Large intestine (tissue), 3 donors: ENCODE results near the gene SORBS2. TPM values are rescaled to one million over a fixed set of nuclear protein-coding genes. Genes with fewer than 3 reads are reported as not detected.

Source experiments
- DNase-seq, 2 donors: peaks; one replicate each; pipeline versions ENCODE4 v3.0.0 to v3.0.0-alpha.2; 2013
- H3K27ac ChIP-seq: one replicate; pipeline ENCODE4 v1.5.1; 2013; ENCODE audit warnings: low read length
- H3K27me3 ChIP-seq: 2 replicates; pipeline ENCODE4 v1.6.1; 2013; ENCODE audit warnings: low read length; ENCODE audit not compliant: control insufficient read depth, insufficient read depth
- H3K36me3 ChIP-seq: 2 replicates; pipeline ENCODE4 v1.6.1; 2013; ENCODE audit warnings: low read length; ENCODE audit not compliant: control insufficient read depth, insufficient read depth
- H3K4me1 ChIP-seq: one replicate; pipeline ENCODE4 v1.6.1; 2013; ENCODE audit warnings: low read length; ENCODE audit not compliant: control insufficient read depth, insufficient read depth
- H3K4me3 ChIP-seq: one replicate; pipeline ENCODE4 v1.5.1; 2013; ENCODE audit warnings: low read length
- H3K9me3 ChIP-seq: one replicate; pipeline ENCODE4 v1.6.1; 2013; ENCODE audit warnings: mild to moderate bottlenecking, low read depth, low read length, moderate library complexity; ENCODE audit not compliant: control insufficient read depth
- WGBS: methylation state at CpG from one replicate; pipeline ENCODE4 v1.1.5; 2013; ENCODE audit warnings: low lambda C conversion rate; ENCODE audit not compliant: insufficient coverage; 5-methylcytosine and 5-hydroxymethylcytosine counted together
- polyA plus RNA-seq: library from polyadenylated mRNA; unstranded; fragments of 120-200 nt; gene quantifications from one replicate; pipeline ENCODE4 v1.2.1, GENCODE V29; 2013

The SORBS2 gene
- polyA plus RNA-seq, 1 donor, result 34.4 TPM

DNA sequence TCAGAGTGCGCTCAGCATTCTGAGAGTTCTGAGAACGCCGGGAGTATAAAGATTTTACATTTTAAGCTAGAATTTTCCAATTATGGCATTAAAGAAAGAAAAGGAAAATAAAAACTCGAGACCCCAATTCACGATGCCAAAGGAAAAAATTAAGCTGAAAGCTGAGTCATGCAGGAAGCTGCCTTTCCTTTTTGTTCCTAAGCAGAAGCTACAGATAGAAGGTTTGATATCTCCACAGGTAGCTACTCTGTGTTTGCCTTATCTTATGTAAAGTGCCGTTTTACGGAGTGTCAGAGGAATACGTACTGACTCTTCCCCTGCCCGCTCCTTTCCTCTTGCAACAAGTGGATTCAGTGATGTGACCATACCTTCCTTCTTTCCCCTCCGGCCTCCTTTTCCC lies 10.8 kb upstream of the SORBS2 start:
- Histone ChIP-seq H3K9me3 (no peaks in the 10 kb centered on the region), H3K27ac (no peak overlapping the region), H3K4me1 (no peaks in the 10 kb centered on the region), H3K4me3 (no peak overlapping the region), H3K36me3 (no peaks in the 10 kb centered on the region), H3K27me3 (no peaks in the 10 kb centered on the region)
- DNase-seq, result no peak
- 85% methylated on average over 4 of the region's 10 CpGs for WGBS

DNA sequence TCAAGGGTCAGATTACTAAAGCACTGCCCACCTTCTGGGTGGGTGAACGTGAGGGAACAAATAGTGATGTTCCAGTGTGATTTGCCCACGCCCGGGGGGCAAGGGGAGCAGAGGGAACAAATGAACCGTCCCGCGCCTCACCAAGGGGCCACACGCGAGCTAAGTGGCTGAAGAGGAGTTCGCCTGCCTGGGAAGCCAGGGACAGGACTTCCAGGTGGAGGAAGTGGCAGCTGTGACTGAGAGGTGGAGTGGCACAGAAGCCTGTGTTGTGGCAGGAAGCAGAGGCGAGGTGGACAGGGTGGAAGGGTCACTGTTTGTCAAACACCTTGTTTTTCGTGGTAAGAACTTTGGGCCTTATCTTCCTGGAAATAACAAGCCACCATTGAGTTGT lies 9.0 kb upstream of the SORBS2 start:
- H3K4me1 ChIP-seq, result no peaks in the 10 kb centered on the region
- no peaks in the 10 kb centered on the region for H3K27me3 ChIP-seq
- DNase-seq, result no peak
- H3K36me3 ChIP-seq, result no peaks in the 10 kb centered on the region
- no peak overlapping the region for H3K4me3 ChIP-seq
- 100% methylated on average over 1 of the region's 11 CpGs for WGBS
- H3K9me3 ChIP-seq, result no peaks in the 10 kb centered on the region
- no peak overlapping the region for H3K27ac ChIP-seq

GRCh38 chr4:185820146-185821028 lies 8.4 kb upstream of the SORBS2 start:
- DNase-seq, result no peak
- no peaks in the 10 kb centered on the region for H3K36me3 ChIP-seq
- no peaks in the 10 kb centered on the region for H3K4me1 ChIP-seq
- no peaks in the 10 kb centered on the region for H3K9me3 ChIP-seq
- no peak overlapping the region for H3K4me3 ChIP-seq
- no peak overlapping the region for H3K27ac ChIP-seq
- H3K27me3 ChIP-seq, result no peaks in the 10 kb centered on the region
- no CpG with 5 or more reads among the region's 29 CpGs for WGBS

GRCh38 chr4:185819144-185819543 lies 7.2 kb upstream of the SORBS2 start:
- no CpG with 5 or more reads among the region's 5 CpGs for WGBS
- no peak overlapping the region for H3K4me3 ChIP-seq
- H3K36me3 ChIP-seq, result no peaks in the 10 kb centered on the region
- no peaks in the 10 kb centered on the region for H3K9me3 ChIP-seq
- DNase-seq, result no peak
- no peak overlapping the region for H3K27ac ChIP-seq
- H3K27me3 ChIP-seq, result no peaks in the 10 kb centered on the region
- no peaks in the 10 kb centered on the region for H3K4me1 ChIP-seq

DNA sequence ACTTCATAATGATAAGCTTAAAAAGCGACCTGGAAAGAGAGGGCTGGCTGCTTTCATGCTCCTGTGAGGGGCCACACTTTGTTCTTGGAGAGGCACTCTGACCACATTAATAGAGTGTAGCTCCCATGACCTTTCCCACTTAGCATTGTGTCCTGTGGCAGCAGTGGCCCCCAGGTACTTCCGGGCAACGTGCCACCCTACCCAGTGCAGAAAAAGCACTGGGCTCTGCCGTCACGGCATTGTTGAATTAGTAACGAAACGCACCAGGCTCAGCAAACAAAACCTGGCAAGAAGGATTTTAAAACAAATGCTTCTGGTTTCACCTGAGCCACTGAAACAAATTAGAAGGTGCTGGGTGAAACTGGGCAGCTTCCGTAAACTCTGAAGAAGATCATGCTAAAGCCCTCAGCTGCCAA lies 5.4 kb upstream of the SORBS2 start:
- Histone ChIP-seq H3K4me3 (no peak overlapping the region), H3K4me1 (no peaks in the 10 kb centered on the region), H3K9me3 (no peaks in the 10 kb centered on the region), H3K27me3 (no peaks in the 10 kb centered on the region), H3K36me3 (no peaks in the 10 kb centered on the region), H3K27ac (no peak overlapping the region)
- no CpG with 5 or more reads among the region's 8 CpGs for WGBS
- peak in 1 of 2 donors; percentile 38 for DNase-seq

GRCh38 chr4:185813133-185813532 lies 1.1 kb upstream of the SORBS2 start:
- Histone ChIP-seq H3K36me3 (no peaks in the 10 kb centered on the region), H3K27ac (no peak overlapping the region), H3K4me3 (no peak overlapping the region), H3K9me3 (no peaks in the 10 kb centered on the region), H3K4me1 (peaks cover 6% of the 10 kb centered on the region), H3K27me3 (no peaks in the 10 kb centered on the region)
- no peak for DNase-seq
- 92% methylated on average over 2 of the region's 8 CpGs for WGBS

GRCh38 chr4:185810746-185811508 lies 1.1 kb downstream of the SORBS2 start:
- H3K27ac ChIP-seq, result peak overlapping the region; percentile 65
- peak in 1 of 2 donors; percentile 75 for DNase-seq
- no peaks in the 10 kb centered on the region for H3K9me3 ChIP-seq
- peak overlapping the region; percentile 56 for H3K4me3 ChIP-seq
- no peaks in the 10 kb centered on the region for H3K36me3 ChIP-seq
- no peaks in the 10 kb centered on the region for H3K27me3 ChIP-seq
- peaks cover 6% of the 10 kb centered on the region for H3K4me1 ChIP-seq
- WGBS, result no CpG with 5 or more reads among the region's 13 CpGs

DNA sequence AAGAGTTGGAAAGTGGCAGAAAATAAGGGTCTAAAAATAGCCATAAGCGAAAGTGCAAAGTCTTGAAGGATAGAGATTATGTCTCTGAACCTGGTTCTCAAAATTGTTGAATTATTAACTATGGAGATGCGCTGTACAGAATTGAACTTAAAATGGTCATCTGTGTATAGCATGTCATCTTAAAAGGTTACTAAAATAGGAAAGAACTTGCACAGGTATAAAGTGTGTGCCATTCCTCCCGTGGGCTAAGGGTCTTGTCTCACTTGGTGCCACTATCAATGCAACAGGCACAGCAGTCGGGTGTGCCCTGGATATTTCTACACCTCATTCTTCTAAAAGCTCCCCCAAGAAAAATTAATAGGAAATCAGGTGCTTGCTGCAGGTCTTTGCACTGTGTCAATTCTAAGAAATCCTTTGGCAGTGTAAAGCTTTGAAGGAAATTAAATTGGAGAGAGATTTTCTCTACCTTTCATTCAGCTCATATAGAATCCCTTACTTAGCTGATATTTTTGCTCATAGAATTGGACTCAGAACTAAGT lies 2.4 kb downstream of the SORBS2 start:
- Histone ChIP-seq H3K36me3 (no peaks in the 10 kb centered on the region), H3K9me3 (no peaks in the 10 kb centered on the region), H3K4me1 (peaks cover 9% of the 10 kb centered on the region), H3K27me3 (no peaks in the 10 kb centered on the region), H3K4me3 (peak overlapping the region; percentile 14), H3K27ac (peak overlapping the region; percentile 22)
- DNase-seq, result peak in 1 of 2 donors; percentile 62
- 25% methylated on average over 1 of the region's 4 CpGs for WGBS

DNA sequence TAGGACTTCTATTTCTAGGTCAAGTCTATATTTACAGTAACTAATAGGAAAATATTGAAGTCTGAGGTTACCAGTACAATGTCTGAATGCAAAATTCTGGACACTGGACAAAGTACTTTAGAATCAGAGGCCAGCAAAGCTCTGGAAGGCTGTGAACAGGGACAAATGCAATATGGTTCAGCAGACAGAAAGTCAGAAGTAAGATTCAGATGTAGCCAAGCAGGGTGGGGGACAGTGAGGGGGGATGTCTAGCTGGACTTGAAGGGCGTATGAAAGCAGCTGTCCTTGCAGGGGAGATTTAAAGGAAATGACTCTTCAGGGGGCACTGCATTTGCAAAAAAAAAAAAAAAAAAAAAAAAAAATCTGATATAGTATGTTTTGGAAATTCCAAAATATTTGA lies 2.9 kb downstream of the SORBS2 start:
- Histone ChIP-seq H3K9me3 (no peaks in the 10 kb centered on the region), H3K4me1 (peaks cover 9% of the 10 kb centered on the region), H3K27ac (no peak overlapping the region), H3K27me3 (no peaks in the 10 kb centered on the region), H3K36me3 (no peaks in the 10 kb centered on the region), H3K4me3 (peak overlapping the region; percentile 14)
- WGBS, result no CpG with 5 or more reads among the region's 1 CpG
- DNase-seq, result peak in 1 of 2 donors; percentile 22

GRCh38 chr4:185805979-185806378 lies 6.0 kb downstream of the SORBS2 start:
- no peak overlapping the region for H3K27ac ChIP-seq
- no peak overlapping the region for H3K4me3 ChIP-seq
- no peaks in the 10 kb centered on the region for H3K9me3 ChIP-seq
- no peaks in the 10 kb centered on the region for H3K36me3 ChIP-seq
- peaks cover 9% of the 10 kb centered on the region for H3K4me1 ChIP-seq
- DNase-seq, result no peak
- H3K27me3 ChIP-seq, result no peaks in the 10 kb centered on the region
- no CpG with 5 or more reads among the region's 4 CpGs for WGBS
